ENCODE data around the gene PAK6.

DNA sequence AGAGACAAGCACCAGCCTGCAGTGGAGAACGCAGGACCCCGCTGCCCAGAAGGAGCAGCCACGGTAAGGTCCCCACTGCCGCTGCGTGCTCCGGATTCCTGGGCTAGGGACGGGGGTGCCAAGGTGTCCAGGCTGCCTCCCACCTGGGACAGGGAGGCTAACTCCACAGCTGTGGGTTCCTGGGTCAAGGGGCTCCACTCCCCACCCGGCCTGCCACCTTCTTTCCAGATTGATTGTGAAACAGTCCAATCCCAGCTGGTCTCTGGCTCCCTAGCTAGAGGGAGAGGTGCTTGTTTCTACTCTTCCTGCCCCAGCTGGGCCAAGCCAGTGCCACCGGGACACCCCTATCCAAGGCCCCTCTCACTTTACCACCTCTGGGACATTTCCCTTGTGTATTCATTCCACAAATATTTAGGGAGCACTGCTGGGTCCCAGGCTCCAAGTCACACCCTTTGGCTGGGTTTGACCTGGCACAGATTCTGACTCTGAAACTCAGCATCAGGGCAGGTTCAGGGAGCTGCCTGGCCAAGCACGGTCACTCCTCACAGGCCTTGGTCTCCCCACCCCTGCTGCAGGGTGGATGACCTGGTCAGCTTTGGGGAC, 1.9 kb downstream of the PAK6 start:
- TF ChIP-seq RAD21 (IDR thresholded peaks at IDR 0.05) (no peak), EGR1 (IDR thresholded peaks at IDR 0.05; ENCODE audit: low read depth in 2 of 2) (no peak), TAF1 (conservative IDR thresholded peaks at IDR 0.05) (no peak), JUND (IDR thresholded peaks at IDR 0.05) (no peak), GABPA (IDR thresholded peaks at IDR 0.05 in 1 of 2, conservative IDR thresholded peaks at IDR 0.05 in 1 of 2) (no peak), NR2F2 (IDR thresholded peaks at IDR 0.05) (no peak)
- TF ChIP-seq, protein P1, sequence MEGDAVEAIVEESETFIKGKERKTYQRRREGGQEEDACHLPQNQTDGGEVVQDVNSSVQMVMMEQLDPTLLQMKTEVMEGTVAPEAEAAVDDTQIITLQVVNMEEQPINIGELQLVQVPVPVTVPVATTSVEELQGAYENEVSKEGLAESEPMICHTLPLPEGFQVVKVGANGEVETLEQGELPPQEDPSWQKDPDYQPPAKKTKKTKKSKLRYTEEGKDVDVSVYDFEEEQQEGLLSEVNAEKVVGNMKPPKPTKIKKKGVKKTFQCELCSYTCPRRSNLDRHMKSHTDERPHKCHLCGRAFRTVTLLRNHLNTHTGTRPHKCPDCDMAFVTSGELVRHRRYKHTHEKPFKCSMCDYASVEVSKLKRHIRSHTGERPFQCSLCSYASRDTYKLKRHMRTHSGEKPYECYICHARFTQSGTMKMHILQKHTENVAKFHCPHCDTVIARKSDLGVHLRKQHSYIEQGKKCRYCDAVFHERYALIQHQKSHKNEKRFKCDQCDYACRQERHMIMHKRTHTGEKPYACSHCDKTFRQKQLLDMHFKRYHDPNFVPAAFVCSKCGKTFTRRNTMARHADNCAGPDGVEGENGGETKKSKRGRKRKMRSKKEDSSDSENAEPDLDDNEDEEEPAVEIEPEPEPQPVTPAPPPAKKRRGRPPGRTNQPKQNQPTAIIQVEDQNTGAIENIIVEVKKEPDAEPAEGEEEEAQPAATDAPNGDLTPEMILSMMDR (IDR thresholded peaks at IDR 0.05; ENCODE audit: low read depth, low read length, missing input control), result no peak
- TF ChIP-seq, protein P2, sequence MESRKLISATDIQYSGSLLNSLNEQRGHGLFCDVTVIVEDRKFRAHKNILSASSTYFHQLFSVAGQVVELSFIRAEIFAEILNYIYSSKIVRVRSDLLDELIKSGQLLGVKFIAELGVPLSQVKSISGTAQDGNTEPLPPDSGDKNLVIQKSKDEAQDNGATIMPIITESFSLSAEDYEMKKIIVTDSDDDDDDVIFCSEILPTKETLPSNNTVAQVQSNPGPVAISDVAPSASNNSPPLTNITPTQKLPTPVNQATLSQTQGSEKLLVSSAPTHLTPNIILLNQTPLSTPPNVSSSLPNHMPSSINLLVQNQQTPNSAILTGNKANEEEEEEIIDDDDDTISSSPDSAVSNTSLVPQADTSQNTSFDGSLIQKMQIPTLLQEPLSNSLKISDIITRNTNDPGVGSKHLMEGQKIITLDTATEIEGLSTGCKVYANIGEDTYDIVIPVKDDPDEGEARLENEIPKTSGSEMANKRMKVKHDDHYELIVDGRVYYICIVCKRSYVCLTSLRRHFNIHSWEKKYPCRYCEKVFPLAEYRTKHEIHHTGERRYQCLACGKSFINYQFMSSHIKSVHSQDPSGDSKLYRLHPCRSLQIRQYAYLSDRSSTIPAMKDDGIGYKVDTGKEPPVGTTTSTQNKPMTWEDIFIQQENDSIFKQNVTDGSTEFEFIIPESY (IDR thresholded peaks at IDR 0.05), result no peak
- TF ChIP-seq, protein P3, sequence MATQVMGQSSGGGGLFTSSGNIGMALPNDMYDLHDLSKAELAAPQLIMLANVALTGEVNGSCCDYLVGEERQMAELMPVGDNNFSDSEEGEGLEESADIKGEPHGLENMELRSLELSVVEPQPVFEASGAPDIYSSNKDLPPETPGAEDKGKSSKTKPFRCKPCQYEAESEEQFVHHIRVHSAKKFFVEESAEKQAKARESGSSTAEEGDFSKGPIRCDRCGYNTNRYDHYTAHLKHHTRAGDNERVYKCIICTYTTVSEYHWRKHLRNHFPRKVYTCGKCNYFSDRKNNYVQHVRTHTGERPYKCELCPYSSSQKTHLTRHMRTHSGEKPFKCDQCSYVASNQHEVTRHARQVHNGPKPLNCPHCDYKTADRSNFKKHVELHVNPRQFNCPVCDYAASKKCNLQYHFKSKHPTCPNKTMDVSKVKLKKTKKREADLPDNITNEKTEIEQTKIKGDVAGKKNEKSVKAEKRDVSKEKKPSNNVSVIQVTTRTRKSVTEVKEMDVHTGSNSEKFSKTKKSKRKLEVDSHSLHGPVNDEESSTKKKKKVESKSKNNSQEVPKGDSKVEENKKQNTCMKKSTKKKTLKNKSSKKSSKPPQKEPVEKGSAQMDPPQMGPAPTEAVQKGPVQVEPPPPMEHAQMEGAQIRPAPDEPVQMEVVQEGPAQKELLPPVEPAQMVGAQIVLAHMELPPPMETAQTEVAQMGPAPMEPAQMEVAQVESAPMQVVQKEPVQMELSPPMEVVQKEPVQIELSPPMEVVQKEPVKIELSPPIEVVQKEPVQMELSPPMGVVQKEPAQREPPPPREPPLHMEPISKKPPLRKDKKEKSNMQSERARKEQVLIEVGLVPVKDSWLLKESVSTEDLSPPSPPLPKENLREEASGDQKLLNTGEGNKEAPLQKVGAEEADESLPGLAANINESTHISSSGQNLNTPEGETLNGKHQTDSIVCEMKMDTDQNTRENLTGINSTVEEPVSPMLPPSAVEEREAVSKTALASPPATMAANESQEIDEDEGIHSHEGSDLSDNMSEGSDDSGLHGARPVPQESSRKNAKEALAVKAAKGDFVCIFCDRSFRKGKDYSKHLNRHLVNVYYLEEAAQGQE (IDR thresholded peaks at IDR 0.05), result no peak
- TF ChIP-seq, protein P4, sequence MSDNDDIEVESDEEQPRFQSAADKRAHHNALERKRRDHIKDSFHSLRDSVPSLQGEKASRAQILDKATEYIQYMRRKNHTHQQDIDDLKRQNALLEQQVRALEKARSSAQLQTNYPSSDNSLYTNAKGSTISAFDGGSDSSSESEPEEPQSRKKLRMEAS (IDR thresholded peaks at IDR 0.05), result no peak

Measured in liver (tissue), 3 donors.